RWPE2 (cell line): Measurements from ENCODE around the gene RDH5.

Source experiments
- ATAC-seq: fragments of 200-7000 bp; cut with Tn5 transposase; 3 replicates; pipeline ENCODE4 v1.9.1; 2021; ENCODE audit warnings: low read depth
- DNase-seq: peaks from one replicate; pipeline ENCODE4 v3.0.0-alpha.2; 2020; ENCODE audit warnings: low spot score
- H3K27ac ChIP-seq: fragments of 450-650 bp; 2 replicates; pipeline ENCODE4 v1.5.1; 2017; ENCODE audit warnings: mild to moderate bottlenecking; ENCODE audit not compliant: poor library complexity, severe bottlenecking
- H3K27me3 ChIP-seq: fragments of 250-450 bp; sonication (Bioruptor Pico); 2 replicates; pipeline ENCODE4 v1.5.1; 2021; ENCODE audit warnings: mild to moderate bottlenecking, moderate library complexity; ENCODE audit not compliant: insufficient read depth, poor library complexity, severe bottlenecking
- H3K36me3 ChIP-seq: fragments of 250-450 bp; sonication (Bioruptor Pico); 2 replicates; pipeline ENCODE4 v1.5.1; 2020; ENCODE audit warnings: low read depth, mild to moderate bottlenecking, moderate library complexity
- H3K4me1 ChIP-seq: fragments of 250-450 bp; sonication (Bioruptor Pico); 2 replicates; pipeline ENCODE4 v1.5.1; 2021; ENCODE audit warnings: mild to moderate bottlenecking, moderate library complexity; ENCODE audit not compliant: insufficient read depth, poor library complexity, severe bottlenecking
- H3K4me3 ChIP-seq: fragments of 250-450 bp; sonication (Bioruptor Pico); 2 replicates; pipeline ENCODE4 v1.5.1; 2021; ENCODE audit warnings: mild to moderate bottlenecking, moderate library complexity; ENCODE audit not compliant: severe bottlenecking
- H3K9me3 ChIP-seq: fragments of 250-450 bp; sonication (Bioruptor Pico); 2 replicates; pipeline ENCODE4 v1.5.1; 2021; ENCODE audit warnings: mild to moderate bottlenecking, moderate library complexity; ENCODE audit not compliant: severe bottlenecking
- TF ChIP-seq, protein P1 (sequence below): fragments of 450-650 bp; IDR thresholded peaks from one replicate; pipeline ENCODE4 v1.5.1; 2017; ENCODE audit warnings: mild to moderate bottlenecking, moderate library complexity; ENCODE audit not compliant: poor library complexity, severe bottlenecking

RDH5 gene

DNA sequence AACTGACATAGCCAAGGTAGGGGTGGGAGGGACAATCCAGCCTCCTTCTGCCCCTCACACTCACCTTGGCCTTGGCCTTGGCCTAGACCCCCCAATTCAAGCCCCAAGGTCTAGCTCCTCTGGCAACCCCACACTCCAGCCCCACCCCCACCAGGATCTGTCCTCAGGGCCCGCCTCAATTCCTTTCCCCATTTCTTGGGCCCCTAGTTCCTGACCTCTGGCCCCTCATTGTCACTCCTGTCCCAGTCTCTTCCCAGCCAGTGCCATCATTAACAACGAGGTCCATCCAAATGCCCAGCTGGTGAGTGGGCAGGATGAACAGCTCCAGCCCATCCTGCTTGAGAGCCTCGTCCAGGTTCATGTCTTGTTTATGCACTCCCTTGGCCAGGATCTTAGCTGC, 15.9 kb downstream of the RDH5 start:
- no peak for ATAC-seq
- Histone ChIP-seq H3K27me3 (no peaks in the 10 kb centered on the region), H3K4me1 (peaks cover 4% of the 10 kb centered on the region), H3K9me3 (no peaks in the 10 kb centered on the region), H3K4me3 (no peak overlapping the region), H3K36me3 (no peaks in the 10 kb centered on the region), H3K27ac (no peak overlapping the region)
- DNase-seq, result no peak
- TF ChIP-seq, protein P1, sequence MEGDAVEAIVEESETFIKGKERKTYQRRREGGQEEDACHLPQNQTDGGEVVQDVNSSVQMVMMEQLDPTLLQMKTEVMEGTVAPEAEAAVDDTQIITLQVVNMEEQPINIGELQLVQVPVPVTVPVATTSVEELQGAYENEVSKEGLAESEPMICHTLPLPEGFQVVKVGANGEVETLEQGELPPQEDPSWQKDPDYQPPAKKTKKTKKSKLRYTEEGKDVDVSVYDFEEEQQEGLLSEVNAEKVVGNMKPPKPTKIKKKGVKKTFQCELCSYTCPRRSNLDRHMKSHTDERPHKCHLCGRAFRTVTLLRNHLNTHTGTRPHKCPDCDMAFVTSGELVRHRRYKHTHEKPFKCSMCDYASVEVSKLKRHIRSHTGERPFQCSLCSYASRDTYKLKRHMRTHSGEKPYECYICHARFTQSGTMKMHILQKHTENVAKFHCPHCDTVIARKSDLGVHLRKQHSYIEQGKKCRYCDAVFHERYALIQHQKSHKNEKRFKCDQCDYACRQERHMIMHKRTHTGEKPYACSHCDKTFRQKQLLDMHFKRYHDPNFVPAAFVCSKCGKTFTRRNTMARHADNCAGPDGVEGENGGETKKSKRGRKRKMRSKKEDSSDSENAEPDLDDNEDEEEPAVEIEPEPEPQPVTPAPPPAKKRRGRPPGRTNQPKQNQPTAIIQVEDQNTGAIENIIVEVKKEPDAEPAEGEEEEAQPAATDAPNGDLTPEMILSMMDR, result no peak

DNA sequence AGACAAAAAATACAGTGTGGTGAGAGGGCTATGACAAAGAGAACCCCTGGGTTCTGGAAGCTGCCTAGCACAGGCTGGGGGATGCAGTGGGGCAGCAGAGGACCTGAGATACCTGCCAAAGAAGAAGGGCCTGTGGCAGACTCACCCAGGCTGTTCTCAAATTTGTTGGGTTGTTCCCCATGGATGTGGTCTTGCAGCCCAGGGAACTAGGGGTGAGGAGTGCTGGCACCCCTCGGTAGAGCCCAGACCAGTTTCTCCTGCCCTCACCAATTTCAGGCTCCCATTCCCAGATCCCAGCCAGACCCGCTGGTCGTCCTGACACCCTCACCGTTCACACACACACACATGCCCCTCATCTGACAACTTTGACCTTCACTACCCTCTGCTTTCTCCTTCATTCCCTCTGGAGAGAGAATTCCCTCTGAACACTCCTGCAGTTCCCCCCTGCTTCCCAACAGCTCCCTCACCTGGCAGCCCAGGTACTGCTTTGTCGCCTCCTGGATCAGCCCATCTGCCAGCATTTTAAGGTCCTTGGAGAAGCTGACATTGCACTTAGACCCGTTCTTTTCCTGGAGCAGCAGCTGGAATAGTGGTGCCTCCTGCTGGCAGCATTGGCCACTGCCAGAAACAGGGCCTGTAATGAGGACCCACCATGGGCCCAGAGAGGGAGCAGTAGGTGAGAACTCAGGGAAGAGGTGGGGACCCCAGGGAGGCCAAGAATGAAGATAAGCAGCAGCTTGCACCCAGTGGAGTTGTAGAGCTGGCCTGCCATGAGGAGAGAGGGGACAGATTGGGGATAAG, 16.8 kb downstream of the RDH5 start:
- H3K4me1 ChIP-seq, result peaks cover 4% of the 10 kb centered on the region
- H3K4me3 ChIP-seq, result no peak overlapping the region
- H3K36me3 ChIP-seq, result no peaks in the 10 kb centered on the region
- no peak overlapping the region for H3K27ac ChIP-seq
- H3K9me3 ChIP-seq, result no peaks in the 10 kb centered on the region
- peak; percentile 13 for ATAC-seq
- H3K27me3 ChIP-seq, result no peaks in the 10 kb centered on the region
- TF ChIP-seq, protein P1, result peak; percentile 74
- no peak for DNase-seq

DNA sequence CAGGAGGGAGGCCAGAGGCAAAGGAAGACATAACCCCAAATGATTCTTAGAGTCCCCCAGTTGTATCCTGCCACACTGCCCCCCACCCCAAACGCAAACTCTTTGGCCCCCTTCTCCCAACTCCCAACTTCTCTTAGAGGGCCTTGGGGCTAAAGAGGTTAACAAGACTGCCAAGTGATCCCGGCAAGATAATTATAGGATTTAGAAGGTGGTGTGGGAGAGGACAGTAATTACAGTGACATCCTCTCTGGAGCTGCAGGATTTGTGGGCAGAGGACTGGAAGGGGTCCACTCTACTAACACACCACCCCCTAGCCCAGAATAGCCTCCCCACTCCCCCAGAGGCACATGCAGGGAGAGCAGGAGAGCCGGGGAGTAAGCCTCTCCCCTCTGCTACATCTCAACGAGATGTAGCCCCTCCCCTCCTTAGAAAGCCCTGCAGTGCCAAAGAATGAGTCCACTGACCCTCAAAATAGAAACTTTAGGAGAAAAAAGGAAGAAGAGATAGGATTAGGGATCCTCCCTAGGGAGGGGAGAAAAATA, 17.5 kb downstream of the RDH5 start:
- H3K4me3 ChIP-seq, result peak overlapping the region; percentile 43
- H3K4me1 ChIP-seq, result peaks cover 4% of the 10 kb centered on the region
- H3K9me3 ChIP-seq, result no peaks in the 10 kb centered on the region
- no peaks in the 10 kb centered on the region for H3K27me3 ChIP-seq
- peak overlapping the region; percentile 38 for H3K27ac ChIP-seq
- no peak for ATAC-seq
- TF ChIP-seq, protein P1, result no peak
- no peaks in the 10 kb centered on the region for H3K36me3 ChIP-seq
- no peak for DNase-seq

DNA sequence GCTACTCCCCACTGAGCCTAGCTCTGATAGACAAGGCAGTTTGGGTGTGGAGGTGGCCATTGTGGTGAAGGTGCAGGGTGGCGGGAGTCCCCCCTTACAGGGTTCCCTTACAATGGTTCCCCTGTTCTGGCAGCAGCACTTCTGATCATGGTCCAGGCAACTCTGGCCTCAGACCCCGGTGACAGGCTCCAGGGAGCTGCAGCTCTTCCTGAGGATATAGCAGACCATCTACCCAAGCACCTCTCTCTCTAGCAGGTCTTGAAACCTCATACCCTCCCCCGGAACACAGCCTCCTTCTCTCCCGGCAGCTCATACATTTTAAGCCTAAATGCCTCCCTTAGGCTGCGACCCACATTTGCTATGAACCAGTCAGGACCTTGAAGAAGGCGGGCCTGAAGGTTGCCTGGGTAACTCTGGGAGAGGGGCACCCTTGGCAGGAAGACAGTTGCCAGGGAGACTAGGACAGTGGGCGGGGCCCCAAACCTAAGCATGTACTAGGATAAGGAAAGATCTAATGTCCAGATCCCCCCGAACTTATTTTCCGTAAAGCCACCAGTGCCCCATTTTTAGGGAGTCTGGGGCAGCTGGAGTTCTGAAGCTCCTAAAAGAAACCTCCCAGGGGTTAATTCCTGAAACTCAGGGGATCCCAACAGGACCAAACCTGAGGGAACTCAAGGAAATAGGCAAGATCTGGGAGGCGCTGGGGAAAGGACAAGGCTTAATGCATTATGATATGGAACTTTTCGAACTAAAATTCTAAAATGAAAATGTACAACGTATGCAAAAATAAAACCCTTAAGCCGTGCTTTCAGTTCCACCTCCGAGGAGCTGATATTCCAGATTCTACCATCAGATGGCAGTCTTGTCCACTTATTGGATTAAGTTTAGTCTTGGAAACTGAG, 18.2 kb downstream of the RDH5 start:
- H3K36me3 ChIP-seq, result no peaks in the 10 kb centered on the region
- peak; percentile 86 for DNase-seq
- H3K27me3 ChIP-seq, result no peaks in the 10 kb centered on the region
- H3K27ac ChIP-seq, result peak overlapping the region; percentile 38
- TF ChIP-seq, protein P1, result peak; percentile 86
- peak; percentile 86 for ATAC-seq
- H3K4me3 ChIP-seq, result peak overlapping the region; percentile 43
- H3K4me1 ChIP-seq, result peaks cover 4% of the 10 kb centered on the region
- no peaks in the 10 kb centered on the region for H3K9me3 ChIP-seq
